DMS53 treated with DMSO at 0.1 percent for 48 hours (cell line): Measurements from ENCODE around the gene TTC32.
"Not testable (repeated sequence)": the region's sequence is repeated elsewhere in the genome, so short reads cannot be mapped to it uniquely, and the experiment has no call there.

Source experiments
- DNase-seq: peaks from one replicate; lab custom pipeline; 2025; ENCODE audit not compliant: unreplicated experiment; lab: John Stamatoyannopoulos, UW

TTC32 gene

GRCh38 chr2:19899985-19900930 lies 1.5 kb downstream of the TTC32 start:
- DNase-seq: peak; percentile 10

DNA sequence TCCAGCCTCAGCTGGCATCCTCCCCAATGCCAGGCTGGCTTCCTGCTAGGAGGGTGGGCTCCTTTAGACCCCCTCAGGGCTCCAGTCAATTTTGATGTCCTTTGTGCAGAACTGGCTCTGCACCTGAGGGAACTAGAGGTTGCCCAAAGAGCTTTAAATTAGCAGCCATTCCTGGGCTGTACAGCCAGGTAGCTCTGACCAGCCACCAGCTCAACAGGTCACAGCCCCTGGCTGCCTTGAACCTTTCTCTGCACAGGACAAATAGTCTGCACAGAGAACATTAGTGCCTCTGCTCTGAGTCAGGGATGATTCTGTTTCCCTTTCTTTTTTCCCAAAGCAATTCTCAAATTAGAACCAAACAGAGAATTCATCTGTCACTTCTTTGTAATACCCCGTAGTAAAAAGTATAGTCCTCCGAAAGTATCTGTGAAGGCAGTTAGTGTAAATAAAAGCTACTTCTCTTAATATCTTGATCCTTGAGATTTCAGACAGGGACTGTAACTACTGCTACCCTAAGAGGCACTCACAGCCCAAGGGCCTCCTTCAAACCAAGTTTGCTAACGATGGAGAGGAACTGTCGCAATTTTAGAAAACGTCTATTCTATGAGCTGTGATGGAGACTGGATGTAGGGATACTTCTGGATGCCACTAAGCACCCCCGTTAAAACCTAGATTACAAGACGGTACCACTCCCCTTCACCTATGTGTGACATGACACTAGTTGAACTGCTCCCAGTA lies 3.0 kb downstream of the TTC32 start:
- no peak for DNase-seq

DNA sequence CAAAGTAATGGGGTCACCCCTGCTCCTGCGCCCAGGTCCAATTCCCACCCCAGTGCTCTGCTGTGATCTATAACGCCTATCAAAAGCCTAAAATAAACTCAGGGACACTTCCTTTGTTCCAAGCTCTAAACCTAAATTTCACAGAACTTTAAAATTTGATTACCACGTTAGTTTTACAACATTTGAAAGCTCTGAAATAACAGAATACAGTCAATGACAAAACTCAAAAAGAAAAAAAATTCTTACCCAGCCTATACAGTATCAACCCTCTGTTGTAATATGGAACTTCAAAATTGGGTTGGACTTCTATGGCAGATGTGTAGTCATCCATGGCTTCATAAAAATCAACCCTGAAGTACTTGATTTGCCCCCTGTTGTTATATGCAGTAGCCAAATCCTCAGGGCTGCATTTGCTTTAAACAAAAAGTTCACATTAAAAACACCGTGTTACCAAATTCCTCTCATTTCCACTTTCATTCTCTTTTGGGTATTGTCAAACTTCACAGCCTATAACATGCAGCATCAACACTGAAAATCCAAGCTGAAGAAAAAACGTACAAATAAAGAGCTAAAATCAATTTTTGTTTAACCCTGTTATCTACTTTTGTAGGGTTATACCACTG lies 4.0 kb downstream of the TTC32 start:
- DNase-seq: no peak

GRCh38 chr2:19895535-19895934 lies 6.2 kb downstream of the TTC32 start:
- DNase-seq: no peak

DNA sequence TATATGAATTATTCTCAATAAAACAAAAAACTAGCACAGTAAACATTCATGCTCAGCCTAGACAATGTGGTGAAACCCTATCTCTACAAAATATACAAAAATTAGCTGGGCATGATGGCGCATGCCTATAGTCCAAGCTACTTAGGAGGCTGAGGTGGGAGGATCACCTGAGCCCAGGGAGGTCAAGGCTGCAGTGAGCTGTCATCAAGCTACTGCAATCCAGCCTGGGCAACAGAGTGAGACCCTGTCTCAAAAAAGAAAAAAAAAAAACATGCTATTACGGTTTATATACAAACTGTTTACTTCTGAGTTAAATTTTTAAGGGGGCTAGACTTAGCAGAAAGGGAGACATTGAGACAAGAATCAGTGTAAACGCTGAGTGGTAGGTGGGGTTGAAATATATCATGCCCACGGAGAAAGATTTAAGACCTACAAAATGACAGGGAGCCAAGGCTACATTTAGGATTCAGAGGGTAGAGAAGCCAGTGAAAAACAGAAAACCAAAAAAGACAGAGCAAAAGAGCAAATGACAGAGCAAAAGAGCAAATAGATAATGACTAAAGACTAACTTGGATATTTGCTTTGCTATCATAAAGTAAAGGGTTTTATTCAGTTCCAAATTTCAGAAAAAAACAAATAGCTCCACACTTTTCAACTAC lies 7.5 kb downstream of the TTC32 start:
- no peak for DNase-seq

- no peak for DNase-seq
Observed at GRCh38 chr2:19893520-19894133, 8.2 kb downstream of the TTC32 start.

DNA sequence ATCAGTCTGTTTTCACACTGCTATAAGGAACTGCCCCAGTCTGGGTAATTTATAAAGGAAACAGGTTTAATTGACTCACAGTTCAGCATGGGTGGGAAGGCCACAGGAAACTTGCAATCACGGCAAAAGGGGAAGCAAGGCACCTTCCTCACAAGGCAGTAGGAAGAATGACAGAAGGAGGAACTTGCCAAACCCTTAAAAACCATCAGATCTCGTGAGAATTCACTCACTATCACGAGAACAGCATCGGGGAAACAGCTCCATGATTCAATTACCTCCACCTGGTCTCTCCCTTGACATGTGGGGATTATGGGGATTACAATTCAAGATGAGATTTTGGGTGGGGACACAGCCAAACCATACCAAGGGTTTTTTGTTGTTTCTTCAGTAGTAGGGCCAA lies 9.8 kb downstream of the TTC32 start:
- not testable (repeated sequence) for DNase-seq

DNA sequence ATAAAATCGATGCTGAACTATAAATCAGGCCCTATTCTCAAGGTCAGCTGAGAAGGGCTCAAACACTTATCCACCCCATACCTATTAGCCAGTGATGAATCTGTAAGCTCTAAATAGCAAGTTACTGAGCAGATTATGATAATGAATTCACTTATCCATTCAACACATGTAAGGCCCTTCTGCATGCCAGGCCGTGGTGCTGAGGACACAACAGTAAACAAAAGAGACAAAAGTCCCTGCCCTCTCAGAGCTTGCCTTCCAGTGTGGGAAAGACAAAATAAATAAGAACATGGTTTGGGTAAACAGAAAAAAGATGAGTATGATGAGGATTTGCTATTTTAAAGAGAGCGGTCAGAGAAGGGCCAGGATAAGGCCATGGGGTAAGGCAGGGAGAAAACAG lies 11.7 kb downstream of the TTC32 start:
- DNase-seq: no peak

- DNase-seq: no peak
Observed at GRCh38 chr2:19888831-19889230, 13.0 kb downstream of the TTC32 start.

DNA sequence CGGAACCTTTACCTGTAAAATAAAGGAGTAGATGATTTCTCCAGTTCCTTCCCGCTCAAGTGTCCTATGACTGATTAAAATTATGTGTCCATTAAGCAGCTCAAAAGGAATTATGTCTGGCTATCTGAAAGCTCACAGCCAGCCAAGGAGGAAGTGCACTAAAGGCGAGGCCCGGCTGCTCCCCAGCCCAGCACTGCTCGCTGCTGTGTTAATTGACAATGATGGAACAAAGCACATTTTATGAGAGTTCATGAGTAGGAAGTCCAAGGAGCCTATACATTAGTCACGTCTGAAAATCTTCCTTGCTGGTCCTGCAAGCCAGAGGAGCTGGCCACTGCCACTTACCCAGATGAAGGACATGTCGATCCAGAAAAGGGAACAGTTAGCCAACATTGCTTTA lies 14.3 kb downstream of the TTC32 start:
- no peak for DNase-seq

- DNase-seq: no peak
Observed at GRCh38 chr2:19886261-19886660, 15.5 kb downstream of the TTC32 start.

DNA sequence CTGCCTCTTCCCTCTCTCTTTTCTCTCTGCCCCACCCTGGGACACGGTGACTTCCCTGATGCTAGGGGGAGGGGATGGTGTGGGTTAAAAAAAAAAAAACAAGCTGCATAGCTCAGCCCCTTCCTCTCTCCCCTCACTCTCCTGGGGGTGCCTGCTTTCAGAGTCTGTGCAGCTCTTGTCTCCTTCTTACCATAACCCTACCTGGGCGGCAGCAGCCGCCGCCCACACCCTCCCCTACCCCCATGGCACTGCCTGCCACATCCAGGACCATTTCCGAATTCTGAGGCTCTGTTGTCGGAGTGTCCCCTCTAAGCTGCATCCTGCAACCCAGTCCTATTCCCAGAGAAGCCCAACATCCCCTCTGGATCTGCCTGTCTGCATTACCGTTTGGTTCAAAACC lies 16.0 kb downstream of the TTC32 start:
- no peak for DNase-seq

DNA sequence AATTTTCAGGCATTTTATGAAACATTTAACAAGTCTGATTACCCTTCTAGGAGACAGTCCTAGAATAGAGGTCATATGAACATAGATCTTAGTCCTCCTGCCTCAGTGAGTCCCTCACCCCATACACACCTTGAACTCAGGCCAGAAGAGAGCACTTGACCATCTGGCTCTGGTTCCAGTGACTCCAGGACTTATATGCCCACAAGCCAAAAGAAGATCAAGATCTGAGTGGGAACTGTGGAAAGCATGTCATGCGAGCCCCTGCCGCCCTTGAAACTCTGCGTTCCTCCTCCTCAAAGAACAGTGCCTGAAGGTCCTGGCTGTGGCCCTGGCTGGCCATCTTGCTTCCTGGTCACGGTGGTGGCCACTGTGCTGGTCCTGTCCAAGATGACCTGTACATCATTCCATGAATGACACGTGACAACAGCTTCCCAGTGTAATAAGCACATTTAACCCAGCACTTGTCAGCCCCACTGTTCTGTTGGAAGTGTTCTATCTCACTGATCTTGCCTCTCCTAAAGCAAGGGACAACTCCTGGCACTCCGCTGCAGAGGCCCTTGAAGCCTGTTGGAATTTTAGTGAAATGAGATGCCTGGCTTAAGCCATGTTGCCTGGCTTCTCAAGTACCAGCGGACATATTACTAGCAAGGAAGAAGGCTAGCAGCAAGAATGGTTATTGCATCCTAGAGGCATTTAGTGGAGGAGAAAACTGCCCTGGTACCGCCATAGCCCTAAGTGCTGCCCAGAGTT lies 17.6 kb downstream of the TTC32 start:
- no peak for DNase-seq

GRCh38 chr2:19883486-19883885 lies 18.3 kb downstream of the TTC32 start:
- DNase-seq: no peak

GRCh38 chr2:19882286-19882685 lies 19.5 kb downstream of the TTC32 start:
- no peak for DNase-seq

- DNase-seq: no peak
Observed at GRCh38 chr2:19881908-19882265, 19.9 kb downstream of the TTC32 start.

GRCh38 chr2:19881221-19881907 lies 20.4 kb downstream of the TTC32 start:
- DNase-seq: no peak

DNA sequence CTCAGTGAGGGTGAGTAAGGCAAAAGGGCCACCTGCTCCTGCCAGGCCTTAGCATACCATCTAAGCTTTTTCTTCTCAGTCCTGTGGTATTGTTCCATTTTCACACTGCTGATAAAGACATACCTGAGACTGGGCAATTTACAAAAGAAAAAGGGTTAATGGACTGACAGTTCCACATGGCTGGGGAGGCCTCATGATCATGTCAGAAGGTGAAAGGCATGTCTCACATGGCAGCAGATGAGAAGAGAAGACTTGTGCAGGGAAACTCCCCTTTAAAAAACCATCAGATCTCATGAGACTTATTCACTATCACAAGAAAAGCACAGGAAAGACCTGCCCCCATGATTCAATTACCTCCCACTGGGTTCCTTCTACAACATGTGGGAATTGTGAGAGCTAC lies 21.6 kb downstream of the TTC32 start:
- not testable (repeated sequence) for DNase-seq

- no peak for DNase-seq
Observed at GRCh38 chr2:19879120-19879519, 22.7 kb downstream of the TTC32 start.
